Astrocyte of the cerebellum (primary cell): ENCODE data around the gene APLNR.

Experiments
- DNase-seq: peaks from one replicate; pipeline ENCODE4 v3.0.0-alpha.2; 2011; ENCODE audit warnings: low read depth
- H3K4me3 ChIP-seq: 2 replicates; pipeline ENCODE4 v1.5.1; 2011; ENCODE audit warnings: mild to moderate bottlenecking, low read depth, low read length, moderate library complexity
- CTCF ChIP-seq: IDR thresholded peaks from 2 replicates; pipeline ENCODE4 v1.5.1; 2012; ENCODE audit warnings: low read length, low read depth, moderate library complexity, mild to moderate bottlenecking; ENCODE audit errors: missing control alignments
- in situ Hi-C: cut with HindIII; loops from 2 replicates; pipeline ENCODE4 v1.10.0; 2017; ENCODE audit warnings: low sequenced_read_pairs

Gene APLNR

GRCh38 chr11:57266157-57266556, 29.1 kb upstream of the APLNR start:
- no peak for TF ChIP-seq CTCF
- in situ Hi-C loops: no loop called here
- no peak overlapping the region for H3K4me3 ChIP-seq
- no peak for DNase-seq

- no peak for TF ChIP-seq CTCF
- in situ Hi-C loops: no loop called here
- no peak overlapping the region for H3K4me3 ChIP-seq
- DNase-seq: no peak
Observed at GRCh38 chr11:57263351-57263750, 26.3 kb upstream of the APLNR start.

- no peak for DNase-seq
- no peak overlapping the region for H3K4me3 ChIP-seq
- no peak for TF ChIP-seq CTCF
- in situ Hi-C loops: no loop called here
Observed at GRCh38 chr11:57262157-57262556, 25.1 kb upstream of the APLNR start.

- H3K4me3 ChIP-seq: no peak overlapping the region
- TF ChIP-seq CTCF: no peak
- in situ Hi-C loops: no loop called here
- no peak for DNase-seq
Observed at GRCh38 chr11:57260937-57261783, 24.1 kb upstream of the APLNR start.

GRCh38 chr11:57256119-57256518, 19.1 kb upstream of the APLNR start:
- no peak for TF ChIP-seq CTCF
- in situ Hi-C loops: no loop called here
- H3K4me3 ChIP-seq: no peak overlapping the region
- no peak for DNase-seq

GRCh38 chr11:57255618-57256017, 18.6 kb upstream of the APLNR start:
- H3K4me3 ChIP-seq: no peak overlapping the region
- in situ Hi-C loops: no loop called here
- peak; percentile 18 for DNase-seq
- no peak for TF ChIP-seq CTCF
